NT2/D1 (cell line): ENCODE measurements around the gene NSD1.

Experiments used
- SUZ12 ChIP-seq: IDR thresholded peaks from 2 replicates; pipeline ENCODE4 v1.6.1; 2011; ENCODE audit not compliant: insufficient read length, insufficient read depth; ENCODE audit errors: extremely low read depth
- YY1 ChIP-seq: IDR thresholded peaks from 2 replicates; pipeline ENCODE4 v1.6.1; 2011; ENCODE audit not compliant: insufficient read length, insufficient read depth
- ZNF274 ChIP-seq: IDR thresholded peaks from 2 replicates; pipeline ENCODE4 v1.6.1; 2011; ENCODE audit warnings: mild to moderate bottlenecking, low read depth, low read length

GRCh38 chr5:177103523-177104253, 29.9 kb upstream of the NSD1 start:
- TF ChIP-seq YY1 (no peak), ZNF274 (no peak), SUZ12 (no peak)
